HFF-Myc (cell line): ENCODE data around the gene CFAP119.

Experiments used
- DNase-seq: peaks from one replicate; pipeline ENCODE4 v3.0.0-alpha.2; 2011; ENCODE audit warnings: low read depth; ENCODE audit errors: extremely low read depth
- H3K4me3 ChIP-seq: replicated peaks from 2 replicates; pipeline ENCODE4 v1.5.1; 2011; ENCODE audit warnings: low read depth, mild to moderate bottlenecking, control low read depth, low read length
- TF ChIP-seq, protein P1 (sequence below): IDR thresholded peaks from 2 replicates; pipeline ENCODE4 v1.5.1; 2012; ENCODE audit warnings: mild to moderate bottlenecking, low read depth, low read length, control low read depth; ENCODE audit errors: missing control alignments

The CFAP119 gene

DNA sequence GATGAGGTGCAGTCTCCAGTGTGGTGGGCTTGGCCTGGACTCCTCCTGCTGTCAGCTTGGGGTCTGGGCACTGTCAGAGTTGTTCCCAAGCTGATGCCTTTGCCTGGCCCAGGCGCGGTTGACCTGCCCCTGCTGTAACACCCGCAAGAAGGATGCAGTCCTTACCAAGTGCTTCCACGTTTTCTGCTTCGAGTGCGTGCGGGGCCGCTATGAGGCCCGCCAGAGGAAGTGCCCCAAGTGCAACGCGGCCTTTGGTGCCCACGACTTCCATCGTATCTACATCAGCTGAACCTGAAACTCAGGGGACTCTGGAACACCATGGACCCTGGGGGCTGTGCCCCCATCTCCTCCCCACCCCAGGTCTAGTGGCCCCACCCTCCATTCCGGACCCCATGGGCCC, 12.0 kb upstream of the CFAP119 start:
- H3K4me3 ChIP-seq = no peak overlapping the region
- TF ChIP-seq, protein P1, sequence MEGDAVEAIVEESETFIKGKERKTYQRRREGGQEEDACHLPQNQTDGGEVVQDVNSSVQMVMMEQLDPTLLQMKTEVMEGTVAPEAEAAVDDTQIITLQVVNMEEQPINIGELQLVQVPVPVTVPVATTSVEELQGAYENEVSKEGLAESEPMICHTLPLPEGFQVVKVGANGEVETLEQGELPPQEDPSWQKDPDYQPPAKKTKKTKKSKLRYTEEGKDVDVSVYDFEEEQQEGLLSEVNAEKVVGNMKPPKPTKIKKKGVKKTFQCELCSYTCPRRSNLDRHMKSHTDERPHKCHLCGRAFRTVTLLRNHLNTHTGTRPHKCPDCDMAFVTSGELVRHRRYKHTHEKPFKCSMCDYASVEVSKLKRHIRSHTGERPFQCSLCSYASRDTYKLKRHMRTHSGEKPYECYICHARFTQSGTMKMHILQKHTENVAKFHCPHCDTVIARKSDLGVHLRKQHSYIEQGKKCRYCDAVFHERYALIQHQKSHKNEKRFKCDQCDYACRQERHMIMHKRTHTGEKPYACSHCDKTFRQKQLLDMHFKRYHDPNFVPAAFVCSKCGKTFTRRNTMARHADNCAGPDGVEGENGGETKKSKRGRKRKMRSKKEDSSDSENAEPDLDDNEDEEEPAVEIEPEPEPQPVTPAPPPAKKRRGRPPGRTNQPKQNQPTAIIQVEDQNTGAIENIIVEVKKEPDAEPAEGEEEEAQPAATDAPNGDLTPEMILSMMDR = no peak
- no peak for DNase-seq

DNA sequence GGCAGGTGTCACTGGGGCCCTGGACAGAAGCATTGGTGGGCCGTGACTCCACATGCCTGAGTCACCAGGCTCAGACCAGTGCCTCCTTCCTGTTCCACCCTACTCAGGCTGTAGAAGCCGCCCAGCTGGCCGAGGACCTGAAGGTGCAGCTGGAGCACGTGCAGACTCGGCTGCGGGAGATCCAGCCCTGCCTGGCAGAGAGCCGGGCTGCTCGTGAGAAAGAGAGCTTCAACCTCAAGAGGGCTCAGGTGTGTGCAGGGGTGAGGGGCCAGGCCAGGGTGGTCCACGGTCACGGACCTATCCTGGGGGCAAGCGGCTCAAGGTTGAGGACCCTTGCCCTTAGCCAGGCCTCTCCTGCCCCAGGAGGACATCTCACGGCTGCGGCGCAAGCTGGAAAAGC, 9.9 kb upstream of the CFAP119 start:
- TF ChIP-seq, protein P1 = no peak
- DNase-seq = no peak
- H3K4me3 ChIP-seq = no peak overlapping the region

DNA sequence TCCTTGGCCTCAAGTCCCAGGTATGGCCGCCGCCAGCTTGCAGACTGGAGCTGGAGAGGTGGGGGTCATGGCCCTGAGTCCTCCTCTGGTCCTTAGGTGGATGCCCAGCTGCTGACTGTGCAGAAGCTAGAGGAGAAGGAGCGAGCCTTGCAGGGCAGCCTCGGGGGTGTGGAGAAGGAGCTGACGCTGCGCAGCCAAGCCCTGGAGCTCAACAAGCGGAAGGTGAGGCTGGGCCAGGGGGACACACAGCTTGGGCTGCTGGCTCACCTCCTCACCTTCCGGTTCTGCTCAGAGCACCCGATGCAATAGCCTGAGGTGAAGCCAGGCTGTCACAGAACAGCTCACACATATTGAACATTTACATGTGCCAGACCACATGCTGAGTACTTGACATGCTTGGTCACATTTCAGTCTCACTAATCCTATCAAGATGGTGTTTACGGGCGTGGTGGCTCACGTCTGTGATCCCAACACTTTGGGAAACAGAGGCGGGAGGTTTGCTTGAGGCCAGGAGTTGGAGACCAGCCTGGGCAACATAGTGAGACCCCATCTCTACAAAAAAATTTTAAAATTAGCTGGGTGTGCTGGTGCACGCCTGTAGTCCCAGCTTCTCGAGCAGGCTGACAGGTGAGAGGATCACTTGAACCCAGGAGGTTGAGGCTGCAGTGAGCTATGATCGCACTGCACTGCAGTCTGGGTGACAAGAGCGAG, 7.7 kb upstream of the CFAP119 start:
- H3K4me3 ChIP-seq = no peak overlapping the region
- TF ChIP-seq, protein P1 = no peak
- DNase-seq = no peak

DNA sequence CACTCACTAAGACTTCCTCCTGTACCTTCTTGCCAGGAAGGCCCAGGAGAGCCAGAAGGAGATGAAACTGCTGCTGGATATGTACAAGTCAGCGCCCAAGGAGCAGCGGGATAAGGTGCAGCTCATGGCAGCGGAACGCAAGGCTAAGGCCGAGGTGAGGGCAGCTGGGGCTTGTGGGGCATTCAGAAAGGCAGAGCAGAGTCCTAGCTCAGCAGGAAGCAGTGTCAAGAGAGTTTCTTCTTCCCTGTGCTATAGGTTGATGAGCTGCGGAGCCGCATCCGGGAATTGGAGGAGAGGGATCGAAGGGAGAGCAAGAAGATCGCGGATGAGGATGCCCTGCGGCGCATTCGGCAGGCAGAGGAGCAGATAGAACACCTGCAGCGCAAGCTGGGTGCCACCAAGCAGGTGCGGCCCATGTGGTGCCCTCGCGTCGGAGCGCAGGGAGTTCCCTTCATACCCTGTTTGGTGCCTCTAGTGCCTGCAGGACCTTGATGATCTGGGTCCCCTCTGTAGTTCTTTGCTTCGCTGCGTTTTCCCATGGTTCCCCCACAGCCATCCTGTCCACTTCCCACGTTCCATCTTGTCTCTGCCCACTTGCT, 6.8 kb upstream of the CFAP119 start:
- no peak overlapping the region for H3K4me3 ChIP-seq
- TF ChIP-seq, protein P1 = no peak
- no peak for DNase-seq

DNA sequence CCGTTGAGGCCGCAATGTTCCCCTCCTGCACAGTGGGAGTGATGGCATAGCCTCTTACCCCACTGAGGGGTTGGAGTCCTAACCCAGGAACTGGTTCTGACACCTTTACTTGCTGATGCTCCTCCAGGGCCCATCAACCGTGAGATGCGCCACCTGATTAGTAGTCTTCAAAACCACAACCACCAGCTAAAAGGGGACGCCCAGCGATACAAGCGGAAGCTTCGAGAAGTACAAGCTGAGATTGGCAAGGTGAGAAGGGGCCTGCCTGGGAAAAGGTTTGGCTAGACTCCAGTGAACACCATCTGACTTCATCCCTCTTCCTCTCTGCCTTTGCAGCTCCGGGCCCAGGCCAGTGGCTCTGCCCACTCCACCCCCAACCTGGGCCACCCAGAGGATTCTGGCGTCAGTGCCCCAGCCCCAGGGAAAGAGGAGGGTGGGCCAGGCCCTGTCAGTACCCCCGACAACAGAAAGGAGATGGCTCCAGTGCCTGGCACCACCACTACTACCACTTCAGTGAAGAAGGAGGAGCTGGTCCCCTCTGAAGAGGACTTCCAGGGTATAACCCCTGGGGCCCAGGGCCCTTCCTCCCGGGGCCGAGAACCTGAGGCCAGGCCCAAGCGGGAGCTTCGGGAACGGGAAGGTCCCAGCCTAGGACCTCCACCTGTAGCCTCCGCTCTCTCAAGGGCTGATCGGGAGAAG, 6.1 kb upstream of the CFAP119 start:
- no peak overlapping the region for H3K4me3 ChIP-seq
- DNase-seq = no peak
- TF ChIP-seq, protein P1 = no peak

DNA sequence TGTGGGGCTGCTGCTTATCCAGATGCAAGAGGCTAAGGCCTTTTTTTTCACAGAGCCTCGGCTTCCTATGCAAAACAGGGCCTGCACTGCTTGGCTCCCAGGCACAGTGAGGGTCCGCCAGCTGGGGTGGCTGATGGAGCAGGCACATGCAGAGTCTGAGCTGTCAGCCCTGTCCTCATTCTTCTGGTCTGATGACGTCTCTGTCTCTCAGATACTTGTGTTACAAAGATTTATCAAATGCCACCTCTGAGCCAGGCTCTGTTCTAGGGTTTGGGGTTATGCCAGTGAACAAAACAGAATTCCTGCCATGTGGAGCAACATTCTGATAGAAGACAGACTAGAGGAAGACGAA, 5.0 kb upstream of the CFAP119 start:
- TF ChIP-seq, protein P1 = no peak
- no peak for DNase-seq
- no peak overlapping the region for H3K4me3 ChIP-seq
